NCI-H187 treated with DMSO at 0.1 percent for 48 hours (cell line): Measurements from ENCODE around the gene TMEM147.
A peak's percentile ranks its signal among the peaks of the same experiment; 100 is the strongest.

Experiments
- DNase-seq: peaks from one replicate; lab custom pipeline; 2025; lab: John Stamatoyannopoulos, UW

Gene TMEM147, protein sequence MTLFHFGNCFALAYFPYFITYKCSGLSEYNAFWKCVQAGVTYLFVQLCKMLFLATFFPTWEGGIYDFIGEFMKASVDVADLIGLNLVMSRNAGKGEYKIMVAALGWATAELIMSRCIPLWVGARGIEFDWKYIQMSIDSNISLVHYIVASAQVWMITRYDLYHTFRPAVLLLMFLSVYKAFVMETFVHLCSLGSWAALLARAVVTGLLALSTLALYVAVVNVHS

DNA sequence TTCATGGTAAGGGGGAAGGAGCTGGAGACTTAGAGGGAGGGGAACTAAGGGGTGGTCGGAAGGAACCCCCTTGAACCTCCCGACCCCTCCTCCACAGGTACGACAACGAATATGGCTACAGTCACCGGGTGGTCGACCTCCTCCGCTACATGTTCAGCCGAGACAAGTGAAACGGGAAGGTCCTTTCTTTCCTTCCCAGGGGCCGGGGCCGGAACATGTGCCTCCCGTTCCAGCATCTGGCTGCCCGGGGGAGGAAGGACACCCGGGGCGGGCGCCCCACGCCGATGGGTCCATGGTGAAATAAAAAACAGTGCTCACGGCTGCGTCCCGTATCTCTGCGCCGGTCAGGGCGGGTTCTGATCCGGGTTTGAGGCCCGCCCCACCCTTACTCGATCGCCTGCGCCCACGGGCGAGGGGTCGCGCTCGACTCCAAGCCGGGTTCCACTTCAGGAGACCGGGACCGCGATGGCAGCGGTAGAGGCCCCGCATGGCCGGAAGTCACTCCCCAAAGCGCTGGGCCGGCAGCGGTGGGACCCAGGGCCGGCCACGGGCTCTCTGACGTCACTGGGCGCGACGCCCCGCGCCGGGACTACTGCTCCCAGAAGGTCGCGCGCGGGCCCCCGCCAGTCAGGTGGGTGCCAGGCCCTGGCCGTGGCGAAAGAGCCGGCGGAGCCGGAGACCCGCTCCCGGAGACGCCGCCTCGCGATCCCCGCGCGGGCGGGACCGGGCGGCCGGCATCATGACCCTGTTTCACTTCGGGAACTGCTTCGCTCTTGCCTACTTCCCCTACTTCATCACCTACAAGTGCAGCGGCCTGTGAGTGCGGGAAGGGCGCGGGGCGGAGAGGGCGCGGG, at the start of gene TMEM147:
Gene TMEM147, plus strand, starts transcription at position 626 of the 854 bp plus-strand sequence. Its CDS starts 114 bp downstream, at position 740.
- DNase-seq: peak; percentile 47

DNA sequence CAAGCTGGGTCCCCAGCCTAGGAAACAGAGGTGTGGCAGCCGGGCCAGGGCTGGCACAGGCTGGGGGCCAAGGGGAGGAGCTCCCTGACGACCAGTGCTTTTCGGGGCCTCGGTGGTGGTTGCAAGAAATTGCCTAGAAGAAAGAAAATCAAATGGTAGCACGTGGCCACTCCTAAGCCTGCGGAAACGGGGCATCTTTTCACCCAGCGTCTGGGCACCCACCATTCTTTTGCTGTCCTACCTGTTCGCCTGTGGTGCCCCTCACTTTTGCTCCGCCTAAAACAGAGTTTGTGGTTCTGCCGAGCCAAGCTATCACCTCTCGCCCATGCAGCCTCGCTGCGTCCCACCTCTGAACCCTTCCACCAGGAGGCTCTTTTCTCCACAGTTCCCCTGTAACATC, 48.0 kb upstream of the TMEM147 start:
- DNase-seq: no peak

DNA sequence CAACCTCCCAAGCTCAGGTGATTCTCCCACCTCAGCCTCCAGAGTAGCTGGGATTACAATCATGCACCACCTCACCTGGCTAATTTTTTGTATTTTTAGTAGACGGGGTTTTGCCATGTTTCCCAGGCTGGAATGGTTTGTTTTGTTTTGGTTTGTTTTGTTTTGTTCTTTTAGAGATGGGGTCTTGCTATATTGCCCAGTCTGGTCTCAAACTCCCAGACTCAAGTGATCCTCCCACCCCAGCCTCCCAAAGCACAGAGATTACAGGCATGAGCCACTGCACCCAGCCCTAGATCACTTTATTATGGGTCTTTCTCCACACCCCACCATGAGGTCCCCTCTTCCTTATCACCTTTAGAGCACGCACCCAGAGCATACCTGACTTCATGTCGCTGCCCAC, 47.2 kb upstream of the TMEM147 start:
- DNase-seq: no peak

DNA sequence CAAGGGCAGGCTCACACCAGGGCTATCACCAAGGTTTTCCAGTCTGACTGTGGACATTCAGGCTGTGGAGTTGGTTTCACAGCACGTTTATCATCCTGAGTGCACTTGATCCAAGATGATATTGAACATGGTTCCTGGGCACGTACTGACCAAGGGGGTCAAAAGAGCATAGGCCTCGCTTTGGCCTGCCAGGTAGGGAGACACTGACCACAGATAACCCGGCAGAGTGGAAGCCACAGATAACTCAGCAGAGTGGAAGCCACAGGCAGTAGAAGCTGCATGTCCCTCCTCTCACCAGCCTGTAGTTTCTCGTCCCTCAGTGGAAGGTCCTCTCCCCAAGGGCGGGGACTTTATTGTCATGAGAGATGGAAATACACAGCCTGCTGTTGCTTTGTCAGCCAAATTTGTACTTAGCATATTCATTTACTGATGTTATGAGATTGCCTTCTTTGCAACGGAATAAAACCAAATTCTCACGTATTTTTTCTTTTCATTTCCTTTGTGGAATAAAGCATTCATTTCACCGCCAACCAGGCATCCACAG, 46.4 kb upstream of the TMEM147 start:
- DNase-seq: no peak

DNA sequence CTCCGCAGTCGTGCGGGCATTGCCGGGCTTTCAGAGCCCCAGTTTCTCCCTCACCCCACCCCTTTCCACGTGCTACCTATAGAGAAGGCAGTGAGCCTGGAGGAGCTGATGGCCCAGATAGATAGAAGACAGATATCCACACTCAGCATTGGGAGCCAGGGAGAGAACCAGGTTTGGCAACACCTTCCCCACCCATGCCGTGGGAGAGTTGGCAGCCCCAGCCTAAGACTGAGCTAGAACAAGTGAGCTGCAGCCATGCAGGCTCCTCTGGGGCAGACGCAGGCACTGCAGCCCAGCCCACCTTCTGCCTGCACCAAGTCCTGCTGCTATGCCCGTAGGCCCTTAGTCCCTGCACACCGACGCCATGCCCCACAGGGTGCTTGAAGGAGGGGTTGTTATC, 44.8 kb upstream of the TMEM147 start:
- DNase-seq: no peak

DNA sequence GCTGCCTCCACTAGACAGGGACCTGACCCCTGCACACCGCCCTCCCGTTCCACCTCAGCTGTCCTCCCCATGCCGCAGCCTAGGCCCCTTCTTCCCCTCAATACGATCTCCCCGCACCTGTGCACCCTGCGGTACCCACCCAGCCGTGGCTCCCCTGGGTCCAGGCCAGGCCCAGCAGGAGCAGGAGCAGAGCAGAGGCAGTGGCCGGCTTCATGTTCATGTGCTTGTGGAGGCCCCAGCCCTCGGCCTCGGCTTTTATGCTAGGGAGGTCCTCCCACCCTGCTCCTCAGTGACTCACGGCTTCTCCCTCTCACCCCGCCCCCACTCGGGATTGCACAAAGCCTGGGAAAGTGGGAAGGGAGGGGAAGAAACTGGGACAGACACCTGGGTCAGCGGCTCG, 43.7 kb upstream of the TMEM147 start:
- DNase-seq: no peak

DNA sequence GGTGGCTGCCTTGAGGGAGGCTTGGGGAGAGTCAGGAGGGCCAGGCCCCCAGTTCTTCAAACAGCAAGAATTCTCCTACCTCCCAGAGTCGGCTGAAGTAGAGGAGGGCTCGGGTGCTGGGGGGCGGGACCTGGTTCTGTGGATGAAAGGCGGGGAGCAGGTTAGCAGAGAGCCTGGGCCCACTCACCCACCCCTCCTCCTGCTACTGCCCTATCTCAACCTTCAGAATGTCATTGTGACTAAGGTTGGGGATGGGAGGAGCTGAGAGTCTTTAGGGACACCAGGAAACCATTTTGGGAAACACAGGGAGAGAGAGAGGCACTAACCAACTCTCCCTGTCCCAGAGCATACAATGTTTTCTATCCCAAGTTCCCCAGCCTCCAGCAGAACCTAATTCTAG, 42.7 kb upstream of the TMEM147 start:
- DNase-seq: no peak

DNA sequence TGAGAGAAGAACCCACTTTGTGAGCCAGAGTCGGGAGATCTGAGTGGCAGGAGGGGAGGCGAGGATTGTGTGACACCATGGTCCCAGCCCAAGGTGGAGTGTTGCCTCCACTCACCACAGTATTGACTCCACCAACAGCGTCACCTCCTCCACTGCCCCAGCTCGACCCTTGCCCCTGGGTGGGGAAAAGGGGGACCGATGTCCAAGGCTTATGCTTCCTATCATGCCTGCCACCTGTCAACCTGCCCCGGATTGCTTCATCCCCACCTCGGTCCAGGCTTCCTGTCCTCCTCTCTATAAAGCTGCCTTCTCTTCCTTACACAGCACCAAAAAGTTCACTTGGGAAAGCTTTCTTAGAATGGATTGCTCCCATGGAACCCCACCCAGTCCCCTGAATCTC, 39.4 kb upstream of the TMEM147 start:
- DNase-seq: no peak

DNA sequence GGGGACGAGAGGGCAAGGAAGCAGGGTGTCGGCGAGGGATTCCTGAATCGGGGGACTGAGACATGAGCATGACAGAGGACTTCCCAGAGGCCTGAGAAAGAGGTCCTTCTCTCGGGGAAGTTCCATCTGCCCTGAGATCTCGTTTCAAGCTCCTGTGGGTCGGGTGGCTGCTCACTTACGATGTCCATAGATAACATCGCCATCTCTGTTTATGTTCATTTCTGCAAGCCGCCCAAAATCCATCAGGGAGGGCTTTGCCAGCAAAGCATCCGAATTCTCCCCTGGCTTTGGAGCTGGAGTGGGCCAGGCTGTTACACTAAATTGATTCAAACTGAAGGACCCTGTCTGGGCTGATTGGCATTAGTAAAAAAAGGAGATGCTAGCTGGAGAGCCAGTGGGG, 37.9 kb upstream of the TMEM147 start:
- no peak for DNase-seq

DNA sequence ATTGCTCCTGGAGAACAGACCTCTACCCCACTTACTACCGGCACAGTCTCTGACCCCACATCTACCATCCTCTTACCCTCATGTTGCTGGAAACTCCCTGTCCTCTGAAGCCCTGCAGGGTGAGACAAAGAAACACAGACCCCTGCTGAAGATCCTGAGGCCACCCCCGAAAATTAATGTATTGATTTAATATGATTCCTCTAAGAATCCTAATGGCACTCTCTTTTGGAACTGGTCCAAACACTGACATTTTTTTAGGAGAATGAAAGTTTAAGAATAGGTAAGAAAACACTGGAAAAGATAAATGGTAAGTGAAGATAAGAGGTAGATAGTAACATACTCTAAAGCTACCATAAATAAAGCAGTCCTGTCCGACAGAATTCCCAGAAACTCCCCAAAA, 37.3 kb upstream of the TMEM147 start:
- no peak for DNase-seq

DNA sequence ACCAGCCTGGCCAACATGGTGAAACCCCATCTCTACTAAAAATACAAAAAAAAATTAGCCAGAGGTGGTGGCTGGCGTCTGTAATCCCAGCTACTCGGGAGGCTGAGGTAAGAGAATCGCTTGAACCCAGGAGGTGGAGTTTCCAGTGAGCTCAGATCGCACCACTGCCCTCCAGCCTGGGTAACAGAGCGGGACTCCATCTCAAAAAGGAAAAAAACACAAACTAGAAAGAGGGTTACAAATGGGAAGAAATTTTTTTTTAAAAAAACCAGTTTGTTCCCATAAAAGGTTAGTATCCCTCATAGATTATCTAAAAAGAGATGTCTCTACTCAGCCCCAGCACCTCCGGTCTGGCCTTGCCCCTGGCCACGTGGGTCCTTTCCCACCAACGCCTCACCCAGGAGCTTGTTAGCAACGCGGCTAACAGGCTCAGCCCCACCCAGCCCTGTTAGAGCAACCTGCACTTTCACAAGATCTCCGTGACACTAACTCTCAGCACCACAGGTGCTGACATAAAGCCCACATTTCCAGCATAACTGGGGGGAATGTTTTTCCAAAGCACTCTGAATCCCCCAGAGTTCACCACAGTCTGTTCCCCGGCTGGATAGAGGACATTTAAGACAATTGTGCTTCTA, 36.3 kb upstream of the TMEM147 start:
- DNase-seq: no peak

DNA sequence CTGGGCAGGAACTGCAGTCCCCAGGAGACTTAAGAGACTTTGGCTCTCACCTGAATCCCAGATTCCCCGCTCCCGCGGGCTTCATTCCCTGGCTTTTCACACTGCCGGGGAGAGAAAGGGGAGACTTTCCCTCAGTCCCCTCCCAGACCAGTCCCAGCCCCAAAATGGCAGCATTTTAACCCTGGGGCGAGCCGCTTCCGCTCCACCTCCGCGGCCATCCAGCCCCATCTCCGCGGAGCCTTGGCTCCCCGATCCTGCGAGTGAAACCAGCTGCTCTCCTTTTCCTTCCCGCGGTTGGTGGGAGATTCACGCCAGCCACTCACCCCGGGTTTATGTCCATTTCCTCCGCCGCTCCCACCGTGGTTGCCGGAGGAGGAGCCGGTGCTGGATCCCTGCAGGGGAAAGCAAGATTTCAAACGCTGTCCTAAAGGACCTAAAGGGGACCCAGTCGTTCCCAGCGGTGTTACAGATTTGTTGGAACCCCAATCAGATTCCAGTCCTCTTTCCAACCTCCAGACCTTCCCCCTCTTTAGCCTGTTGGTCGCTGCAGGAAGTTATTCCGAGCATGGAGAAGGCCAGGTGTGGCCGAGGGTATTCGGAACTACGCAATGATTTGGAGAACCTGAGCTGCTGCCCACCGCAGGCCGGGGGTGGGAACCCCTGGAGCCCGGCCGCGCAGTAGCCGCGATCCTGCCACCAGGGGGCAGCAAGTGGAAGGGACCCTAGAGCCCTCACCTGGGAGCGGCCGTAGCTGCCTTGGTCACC, 35.4 kb upstream of the TMEM147 start:
- DNase-seq: no peak

DNA sequence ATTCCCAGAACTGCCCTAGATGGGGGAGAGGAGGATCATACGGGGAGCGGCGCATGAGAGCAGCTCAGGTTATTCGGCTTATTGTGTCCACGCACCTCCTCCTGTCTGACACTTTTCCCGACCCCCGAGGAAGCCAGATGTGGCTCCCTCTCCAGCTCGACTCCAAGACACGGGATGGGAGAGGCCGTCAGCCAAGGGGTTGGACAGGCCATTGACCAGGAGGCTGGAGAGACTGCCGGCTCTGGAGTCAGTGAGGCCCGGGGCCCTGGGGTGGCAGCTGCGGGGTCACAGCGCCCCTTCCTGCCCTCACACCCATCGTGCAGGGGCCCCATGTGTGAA, 34.8 kb upstream of the TMEM147 start:
- DNase-seq: no peak

DNA sequence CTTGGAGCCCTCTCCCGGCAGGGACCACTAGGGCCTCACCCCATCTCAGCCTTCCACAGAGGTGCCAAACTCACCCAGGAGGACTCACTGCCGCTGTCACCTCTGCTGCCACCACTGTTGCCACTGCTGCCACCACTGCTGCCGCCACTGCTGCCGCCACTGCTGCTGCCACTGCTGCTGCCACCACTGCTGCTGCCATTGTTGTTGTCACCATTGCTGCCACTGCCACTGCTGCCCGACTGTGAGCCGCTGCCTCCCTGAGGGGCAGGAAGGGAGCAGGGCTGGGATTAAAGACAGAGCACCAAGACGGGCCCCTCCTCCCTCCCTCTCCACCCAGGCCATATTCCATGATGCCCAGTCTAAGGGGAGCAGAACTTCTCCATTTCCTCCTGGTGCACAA, 34.1 kb upstream of the TMEM147 start:
- no peak for DNase-seq

DNA sequence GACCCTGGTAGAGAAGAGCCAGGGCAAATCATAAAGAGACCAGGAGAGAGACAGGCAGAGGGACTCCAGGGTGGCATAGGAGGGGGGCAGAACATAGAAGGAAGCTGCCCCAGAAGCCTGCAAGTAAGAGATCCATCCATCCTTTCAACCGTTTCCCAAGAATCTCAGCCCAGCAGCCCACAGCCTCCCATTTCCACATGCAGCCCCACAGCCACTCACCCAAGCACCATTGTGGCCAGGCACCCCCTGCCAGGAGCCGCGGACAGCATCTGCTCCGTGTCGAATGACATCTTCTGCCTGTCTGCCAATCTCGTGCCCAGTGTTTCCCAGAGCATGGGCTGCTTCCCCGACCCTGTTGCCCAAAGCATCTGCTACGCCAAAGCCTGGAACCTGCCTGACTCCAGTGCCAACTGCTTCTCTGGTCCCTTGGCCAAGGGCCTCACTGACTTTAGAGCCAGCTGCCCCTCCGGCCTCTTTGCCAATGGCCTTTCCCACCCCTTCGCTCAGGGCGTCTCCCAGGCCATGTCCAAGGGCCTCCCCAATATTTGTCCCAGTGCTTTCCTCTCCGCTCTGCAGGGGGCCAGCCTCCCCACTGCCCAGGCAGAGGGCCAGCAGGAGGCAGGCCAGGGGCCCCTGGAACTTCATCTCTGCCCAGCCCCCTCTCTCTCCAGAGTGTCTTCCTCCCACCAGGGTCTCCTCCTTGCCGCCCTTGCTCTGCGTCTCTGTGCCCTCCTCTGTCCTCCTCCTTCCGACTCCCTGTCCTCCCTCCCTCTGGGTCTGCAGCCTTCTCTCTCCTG, 32.4 kb upstream of the TMEM147 start:
- no peak for DNase-seq

DNA sequence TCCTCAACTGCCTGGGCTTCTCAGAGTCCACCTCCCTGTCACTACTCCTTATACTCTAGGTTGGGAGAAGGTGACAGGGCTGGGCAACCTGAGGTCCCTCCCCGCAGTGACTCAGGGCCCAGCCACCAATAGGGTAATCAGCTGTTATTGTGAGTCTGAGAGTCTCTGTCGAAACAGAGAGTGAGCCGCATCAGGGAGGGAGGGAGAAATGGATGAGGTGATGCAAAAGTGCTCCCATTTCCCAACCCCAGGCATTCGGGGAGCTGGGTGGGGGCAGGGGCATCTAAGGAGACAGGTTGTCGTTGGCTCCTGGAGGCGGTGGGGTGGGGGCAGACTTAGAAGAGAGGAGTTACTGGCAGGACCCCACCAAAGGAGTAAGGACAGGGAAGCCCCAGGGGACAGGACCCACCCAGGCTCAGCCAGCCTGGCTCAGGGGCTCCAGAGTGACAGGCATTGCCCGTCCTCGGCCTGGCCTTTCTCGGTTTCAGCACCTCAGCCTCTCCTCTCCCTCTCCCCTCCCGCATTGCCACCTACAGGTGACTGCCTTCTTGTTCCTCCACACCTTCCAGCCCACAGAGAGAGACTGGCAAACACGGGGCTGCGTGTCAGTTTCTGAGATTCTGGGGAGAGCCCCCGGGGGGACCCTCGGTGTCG, 31.7 kb upstream of the TMEM147 start, which contains the start of gene DMKN:
Gene DMKN, minus strand, starts transcription at position 22 of the 654 bp plus-strand sequence. CDS start 174 bp downstream, outside the sequence.
- DNase-seq: no peak

DNA sequence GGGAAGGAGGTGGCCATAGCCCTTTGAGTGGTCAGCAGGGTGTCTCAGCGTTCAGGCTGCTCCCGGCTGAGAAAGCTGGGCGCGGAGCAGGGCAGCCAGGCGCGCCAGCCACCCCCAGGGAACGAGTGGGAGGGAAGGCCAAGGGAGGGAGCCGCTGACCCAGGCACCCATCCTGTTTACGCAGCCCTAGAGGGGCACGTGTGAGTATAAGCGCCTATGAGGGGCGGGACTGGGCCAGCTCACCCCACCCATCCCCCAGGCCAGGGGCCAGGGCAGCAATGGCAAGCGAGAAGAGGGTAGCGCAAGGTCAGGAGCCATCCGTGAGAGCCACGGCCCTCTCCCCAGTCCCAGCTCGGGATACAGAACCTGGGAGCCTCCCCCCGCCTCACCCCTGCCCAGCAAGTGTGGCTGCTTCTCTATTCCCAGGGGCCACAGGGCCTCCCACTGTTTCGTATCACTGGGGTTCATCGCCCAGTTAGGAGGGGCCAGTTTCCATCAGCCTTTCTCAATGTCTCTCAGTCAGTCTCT, 31.1 kb upstream of the TMEM147 start:
- no peak for DNase-seq

DNA sequence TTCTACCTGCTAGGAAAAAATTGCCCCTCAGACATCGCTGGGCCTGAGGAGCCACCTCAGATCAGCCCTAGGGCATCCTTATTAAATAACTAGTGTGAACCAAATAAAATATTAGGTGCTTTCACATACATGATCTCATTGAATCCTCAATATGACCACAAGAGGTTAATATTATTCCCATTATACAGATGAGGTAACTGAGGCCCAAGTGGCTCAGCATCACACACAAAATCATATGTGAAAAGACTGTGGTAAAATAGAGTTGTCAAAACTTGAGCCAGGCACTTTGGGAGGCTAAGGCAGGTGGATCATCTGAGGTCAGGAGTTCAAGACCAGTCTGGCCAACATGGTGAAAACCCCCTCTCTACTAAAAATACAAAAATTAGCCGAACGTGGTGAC, 29.1 kb upstream of the TMEM147 start:
- DNase-seq: no peak

DNA sequence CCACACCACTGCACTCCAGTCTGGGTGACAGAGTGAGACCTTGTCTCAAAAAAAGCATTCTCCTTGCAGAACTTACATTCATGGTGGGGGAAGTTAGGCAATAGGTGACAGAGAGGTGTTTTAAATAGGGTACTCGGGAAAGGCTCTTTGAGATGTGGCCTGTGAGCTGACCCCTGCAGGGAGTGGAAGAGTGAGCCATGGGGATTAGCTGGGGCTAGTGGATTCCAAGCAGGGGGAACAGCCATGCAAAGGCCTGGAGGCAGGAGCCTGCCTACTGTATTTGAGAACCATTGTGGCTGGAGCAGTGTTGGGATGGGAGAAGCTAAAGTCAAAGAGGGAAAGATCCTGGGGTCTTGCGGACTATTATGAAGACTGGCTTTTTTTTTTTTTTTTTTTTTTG, 28.1 kb upstream of the TMEM147 start:
- no peak for DNase-seq

DNA sequence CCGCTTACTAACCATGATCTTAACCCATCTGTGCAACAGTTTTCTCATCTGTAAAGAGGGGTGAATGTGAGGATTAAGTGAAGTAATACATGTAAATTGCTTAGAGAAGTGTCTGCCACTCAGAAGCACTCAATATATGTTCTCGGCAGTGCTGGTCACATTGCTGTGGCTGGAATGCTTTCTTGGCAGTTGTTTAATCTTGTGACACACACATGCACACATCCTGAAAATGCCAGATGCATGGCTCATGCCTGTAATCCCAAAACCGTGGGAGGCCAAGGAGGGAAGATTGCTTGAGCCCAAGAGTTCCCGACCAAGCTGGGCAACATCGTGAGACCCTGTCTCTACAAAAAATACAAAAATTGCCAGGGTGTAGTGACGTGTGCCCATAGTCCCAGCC, 27.1 kb upstream of the TMEM147 start:
- DNase-seq: no peak

DNA sequence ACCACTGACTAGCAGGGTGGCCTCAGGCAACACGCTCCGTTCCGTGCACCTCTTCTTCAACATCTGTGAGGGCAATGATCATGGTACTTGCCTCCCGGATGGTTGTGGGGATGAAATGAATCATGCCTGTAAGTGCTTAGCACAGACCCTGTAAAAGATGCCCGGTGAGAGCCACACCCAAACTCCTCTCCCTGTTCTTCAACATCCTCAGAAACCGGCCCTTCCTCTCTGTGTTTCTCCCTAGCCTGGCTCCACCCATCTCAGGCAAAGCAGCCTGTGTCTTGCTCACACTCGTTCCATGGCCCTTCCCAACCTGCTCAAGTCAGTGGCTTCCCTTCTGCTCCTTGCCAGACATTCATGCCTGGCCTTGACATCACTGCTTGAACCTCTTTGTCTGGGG, 26.1 kb upstream of the TMEM147 start:
- DNase-seq: no peak
